Gastrocnemius medialis (tissue), 4 donors: ENCODE results near the gene HAPLN2. TPM values are rescaled to one million over a fixed set of nuclear protein-coding genes. Genes with fewer than 3 reads are reported as not detected.

Experiments
- ATAC-seq, 2 donors: fragments of 150-250 bp; one replicate each; pipeline ENCODE4 v1.9.1; 2016
- DNase-seq, 2 donors: peaks; one replicate each; pipeline ENCODE4 v3.0.0-alpha.2; 2019
- H3K27ac ChIP-seq, 4 donors: fragments of 200-600 bp; sonication (generic); 1 replicate in 1 of 4; 2 replicates in 3 of 4; pipeline ENCODE4 v1.5.1; 2016 to 2018; ENCODE audit warnings: mild to moderate bottlenecking in 2 of 4, moderate library complexity in 1 of 4
- H3K27me3 ChIP-seq, 3 donors: fragments of 200-600 bp; sonication (generic) in 2 of 3; 1 replicate in 1 of 3; 2 replicates in 2 of 3; pipeline versions ENCODE4 v1.5.1 to v1.6.0; 2016 to 2019; ENCODE audit warnings: mild to moderate bottlenecking in 1 of 3, moderate library complexity in 1 of 3
- H3K36me3 ChIP-seq, 2 donors: fragments of 200-600 bp; sonication (generic) in 1 of 2; one replicate each; pipeline ENCODE4 v1.5.1; 2017 to 2018
- H3K4me1 ChIP-seq, 2 donors: fragments of 200-600 bp; sonication (generic) in 1 of 2; one replicate each; pipeline ENCODE4 v1.5.1; 2016 to 2017; ENCODE audit warnings: mild to moderate bottlenecking in 2 of 2
- H3K4me3 ChIP-seq, 4 donors: fragments of 200-600 bp; sonication (generic) in 3 of 4; 1 replicate in 1 of 4; 2 replicates in 3 of 4; pipeline ENCODE4 v1.5.1; 2016 to 2019; ENCODE audit warnings: mild to moderate bottlenecking in 2 of 4
- H3K9me3 ChIP-seq, 3 donors: fragments of 200-600 bp; sonication (generic) in 2 of 3; 1 replicate in 1 of 3; 2 replicates in 2 of 3; pipeline ENCODE4 v1.5.1; 2016 to 2019
- POLR2A ChIP-seq, 2 donors: fragments of 450-650 bp; IDR thresholded peaks; one replicate each; pipeline ENCODE4 v1.6.1; 2017; ENCODE audit warnings: antibody characterized with exemption in 2 of 2, mild to moderate bottlenecking in 2 of 2, moderate library complexity in 2 of 2
- in situ Hi-C, 4 donors: fragments of 200-750 bp; cut with MboI; loops; one replicate each; pipeline versions ENCODE4 v1.15.0 to v1.8.0; 2017; ENCODE audit warnings: low sequenced_read_pairs in 4 of 4
- intact Hi-C: fragments of 100-400 bp; cut with DNase I; formaldehyde crosslinking; loops from one replicate; pipeline ENCODE4 v1.15.1; 2023; ENCODE audit warnings: low total_unique reads
- total RNA-seq, 4 donors: library from RNA; depleted of rRNA; stranded (reverse); fragments of >200 nt; gene quantifications; one replicate each; pipeline versions ENCODE4 v1.1.0 to v1.2.3, GENCODE V29; 2016
- TF ChIP-seq, protein P1 (sequence below), 5 experiments: fragments of 450-650 bp in 3 of 5; fragments of 200-600 bp in 2 of 5; sonication (generic) in 2 of 5; IDR thresholded peaks in 4 of 5; conservative IDR thresholded peaks in 1 of 5; 1 replicate in 4 of 5; 2 replicates in 1 of 5; pipeline ENCODE4 v1.5.1; 2016 to 2019; ENCODE audit warnings: antibody characterized with exemption in 5 of 5, mild to moderate bottlenecking in 3 of 5, moderate library complexity in 3 of 5

The HAPLN2 gene
- total RNA-seq, 4 donors from 2014 or later, result 0.53 to 6.0 (median 3.0) TPM

DNA sequence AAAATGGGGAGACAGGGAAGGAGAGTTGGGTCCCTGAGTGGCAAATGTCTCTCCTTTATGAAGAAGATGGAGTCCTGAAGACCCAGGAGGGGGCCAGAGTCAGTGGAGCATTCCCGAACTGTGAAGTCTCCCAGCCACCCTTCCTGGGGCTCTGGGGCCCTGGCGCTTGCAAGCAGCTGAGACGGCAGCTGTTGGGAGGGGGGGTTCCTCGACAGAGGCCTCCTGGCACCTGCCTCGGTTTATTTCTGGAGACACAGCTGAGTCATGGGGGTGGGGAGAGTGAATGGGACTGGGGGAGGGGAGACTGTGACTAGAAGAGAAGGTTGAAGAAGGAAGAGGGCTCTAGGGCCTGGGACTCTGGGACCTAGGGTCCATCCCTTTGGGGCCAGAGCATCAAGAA, 44.0 kb downstream of the HAPLN2 start:
- peak; percentile 67 to 73 for ATAC-seq

DNA sequence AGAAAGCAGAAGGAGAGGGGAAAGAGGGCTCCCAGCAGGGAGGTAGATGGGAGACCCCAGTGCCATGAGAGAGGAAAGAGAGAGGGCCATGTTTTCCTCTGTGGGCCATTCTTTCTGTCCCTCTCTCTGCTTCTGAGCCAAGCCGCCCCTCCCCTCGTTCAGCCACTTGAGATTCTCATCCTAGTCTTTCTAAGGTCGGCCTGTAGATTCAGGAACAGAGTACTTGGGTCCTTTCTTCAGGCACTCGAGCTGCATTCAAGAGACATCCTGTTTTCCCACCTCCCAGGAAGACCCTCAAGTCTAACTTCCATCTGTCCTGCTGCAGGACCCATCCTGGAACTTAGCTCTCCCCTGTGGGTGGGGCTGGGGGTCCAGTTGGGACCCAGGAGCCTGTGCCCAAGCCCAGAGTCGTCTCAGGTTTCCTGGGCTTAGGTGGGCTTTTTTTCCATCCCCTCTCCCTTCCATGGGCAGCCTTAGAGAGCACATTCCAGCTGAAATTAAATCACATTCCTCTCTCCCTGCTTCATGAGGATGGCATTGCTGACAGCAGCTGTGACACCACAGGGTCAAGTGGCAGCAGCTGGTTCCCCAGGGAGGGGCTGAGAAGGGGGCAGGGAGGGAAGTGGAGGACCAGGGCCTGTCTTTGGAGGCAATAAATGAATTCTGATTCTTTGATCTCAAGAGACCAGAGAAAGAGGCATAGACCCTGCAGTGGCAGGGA, 45.0 kb downstream of the HAPLN2 start:
- ATAC-seq, result no peak
- no peak for TF ChIP-seq POLR2A (IDR thresholded peaks at IDR 0.05)
- TF ChIP-seq, protein P1, sequence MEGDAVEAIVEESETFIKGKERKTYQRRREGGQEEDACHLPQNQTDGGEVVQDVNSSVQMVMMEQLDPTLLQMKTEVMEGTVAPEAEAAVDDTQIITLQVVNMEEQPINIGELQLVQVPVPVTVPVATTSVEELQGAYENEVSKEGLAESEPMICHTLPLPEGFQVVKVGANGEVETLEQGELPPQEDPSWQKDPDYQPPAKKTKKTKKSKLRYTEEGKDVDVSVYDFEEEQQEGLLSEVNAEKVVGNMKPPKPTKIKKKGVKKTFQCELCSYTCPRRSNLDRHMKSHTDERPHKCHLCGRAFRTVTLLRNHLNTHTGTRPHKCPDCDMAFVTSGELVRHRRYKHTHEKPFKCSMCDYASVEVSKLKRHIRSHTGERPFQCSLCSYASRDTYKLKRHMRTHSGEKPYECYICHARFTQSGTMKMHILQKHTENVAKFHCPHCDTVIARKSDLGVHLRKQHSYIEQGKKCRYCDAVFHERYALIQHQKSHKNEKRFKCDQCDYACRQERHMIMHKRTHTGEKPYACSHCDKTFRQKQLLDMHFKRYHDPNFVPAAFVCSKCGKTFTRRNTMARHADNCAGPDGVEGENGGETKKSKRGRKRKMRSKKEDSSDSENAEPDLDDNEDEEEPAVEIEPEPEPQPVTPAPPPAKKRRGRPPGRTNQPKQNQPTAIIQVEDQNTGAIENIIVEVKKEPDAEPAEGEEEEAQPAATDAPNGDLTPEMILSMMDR (IDR thresholded peaks at IDR 0.05 in 4 of 5, conservative IDR thresholded peaks at IDR 0.05 in 1 of 5), result no peak
- Histone ChIP-seq H3K4me1 (peaks cover 96 to 97% of the 10 kb centered on the region in 2 donors), H3K27me3 (no peaks in the 10 kb centered on the region), H3K36me3 (no peaks in the 10 kb centered on the region), H3K9me3 (no peaks in the 10 kb centered on the region), H3K4me3 (peak overlapping the region in 2 of 4 donors; percentile 0 to 5), H3K27ac (peak overlapping the region; percentile 91 to 97 (median 94))
- in situ Hi-C loops (no loop called here), intact Hi-C loops (loop anchor here (5.0 to 10.0 kb wide), 5 partner anchors 78 to 539 kb away; partner anchors contain the start of genes MEF2D, MRPL24 and PEAR1)
- peak in 1 of 2 donors; percentile 53 for DNase-seq

More for the DNA sequence above, 44.0 kb downstream of the HAPLN2 start:
- DNase-seq, result peak; percentile 92 to 97
- intact Hi-C loops (loop anchor here (5.0 to 10.0 kb wide), 5 partner anchors 79 to 538 kb away; partner anchors contain the start of genes MEF2D, MRPL24 and PEAR1), in situ Hi-C loops (no loop called here)
- Histone ChIP-seq H3K27ac (peak overlapping the region; percentile 91 to 97 (median 94)), H3K4me1 (peaks cover 88% of the 10 kb centered on the region in 2 donors), H3K27me3 (no peaks in the 10 kb centered on the region), H3K36me3 (no peaks in the 10 kb centered on the region), H3K9me3 (no peaks in the 10 kb centered on the region), H3K4me3 (no peak overlapping the region)
- TF ChIP-seq, protein P1 (IDR thresholded peaks at IDR 0.05 in 4 of 5, conservative IDR thresholded peaks at IDR 0.05 in 1 of 5), result no peak
- TF ChIP-seq POLR2A (IDR thresholded peaks at IDR 0.05), result peak; percentile 33 to 70

DNA sequence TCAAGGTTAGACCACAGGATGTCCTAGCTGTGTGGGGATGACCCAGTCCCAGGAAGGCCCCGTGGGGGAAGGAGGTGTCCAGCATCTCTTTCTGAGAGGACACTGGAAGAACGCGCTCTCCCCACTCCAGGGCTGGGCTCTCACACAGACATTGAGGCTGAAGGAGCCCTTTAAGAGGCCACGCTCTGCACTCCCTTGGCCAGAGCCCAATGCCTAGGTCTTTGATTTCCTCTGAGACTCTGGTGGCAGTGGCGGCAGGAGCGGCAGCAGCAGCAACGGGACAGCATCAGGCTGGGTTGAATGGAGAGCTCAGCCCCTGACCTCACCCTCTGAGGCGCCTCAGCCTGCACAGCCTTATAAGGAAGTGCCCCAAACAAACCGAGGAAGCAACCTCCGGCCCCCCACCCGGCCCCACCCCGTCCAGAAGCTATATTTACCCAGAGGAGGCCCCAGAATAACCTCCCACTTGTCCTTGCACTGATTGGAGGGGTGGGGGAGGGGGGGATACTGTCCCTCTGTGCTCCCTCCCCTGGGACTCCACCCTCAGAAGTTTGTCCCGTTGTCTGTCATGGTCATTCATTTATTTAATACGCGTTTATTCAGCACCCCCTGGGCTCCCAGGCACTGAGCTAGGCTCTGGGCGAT, 45.7 kb downstream of the HAPLN2 start:
- H3K36me3 ChIP-seq, result no peaks in the 10 kb centered on the region
- peak overlapping the region in 3 of 4 donors; percentile 0 to 14 (median 5) for H3K4me3 ChIP-seq
- peak overlapping the region; percentile 91 to 97 (median 94) for H3K27ac ChIP-seq
- intact Hi-C loops, result loop anchor here (5.0 to 10.0 kb wide), 5 partner anchors 77 to 540 kb away; partner anchors contain the start of genes MEF2D, MRPL24 and PEAR1
- ATAC-seq (peak; percentile 9 to 22), DNase-seq (peak in 1 of 2 donors; percentile 69)
- in situ Hi-C loops, result no loop called here
- H3K27me3 ChIP-seq, result no peaks in the 10 kb centered on the region
- H3K4me1 ChIP-seq, result peaks cover 96 to 97% of the 10 kb centered on the region in 2 donors
- peak; percentile 37 to 40 for TF ChIP-seq POLR2A (IDR thresholded peaks at IDR 0.05)
- TF ChIP-seq, protein P1 (IDR thresholded peaks at IDR 0.05 in 4 of 5, conservative IDR thresholded peaks at IDR 0.05 in 1 of 5), result no peak
- no peaks in the 10 kb centered on the region for H3K9me3 ChIP-seq

DNA sequence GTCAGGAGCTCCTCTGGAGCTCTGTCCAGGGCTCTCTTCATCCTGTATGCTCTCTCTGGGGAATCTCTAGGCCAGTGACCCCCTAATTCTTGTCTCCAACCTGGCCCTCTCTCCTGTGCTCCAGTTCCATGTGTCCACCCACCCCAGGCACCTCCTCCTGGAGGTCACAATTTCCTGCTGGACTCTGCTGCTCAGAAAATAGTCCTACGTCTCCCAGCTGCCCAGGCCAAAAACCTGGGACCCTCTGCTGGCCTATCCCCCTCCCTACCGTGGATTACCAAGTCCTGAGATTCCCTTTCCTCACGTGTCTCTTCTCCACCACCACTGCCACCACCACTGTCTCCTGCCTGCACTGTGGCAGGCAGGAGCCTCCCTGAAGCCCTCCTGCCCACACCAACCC, 46.3 kb downstream of the HAPLN2 start:
- no peak overlapping the region for H3K4me3 ChIP-seq
- H3K4me1 ChIP-seq, result peaks cover 98 to 100% of the 10 kb centered on the region in 2 donors
- no peaks in the 10 kb centered on the region for H3K9me3 ChIP-seq
- no peaks in the 10 kb centered on the region for H3K36me3 ChIP-seq
- intact Hi-C loops (loop anchor here (10.0 kb wide), 2 partner anchors 229 to 541 kb away; partner anchors contain the start of gene PEAR1), in situ Hi-C loops (no loop called here)
- H3K27me3 ChIP-seq, result no peaks in the 10 kb centered on the region
- no peak for DNase-seq
- TF ChIP-seq, protein P1 (IDR thresholded peaks at IDR 0.05 in 4 of 5, conservative IDR thresholded peaks at IDR 0.05 in 1 of 5), result no peak
- TF ChIP-seq POLR2A (IDR thresholded peaks at IDR 0.05), result no peak
- no peak for ATAC-seq
- peak overlapping the region; percentile 91 to 97 (median 94) for H3K27ac ChIP-seq
